Measurements from ENCODE around the gene IL1RAP. TPM values are rescaled to one million over a fixed set of nuclear protein-coding genes. Genes with fewer than 3 reads are reported as not detected.

Gene IL1RAP
- total RNA-seq, 1 donor: 14.8 TPM

DNA sequence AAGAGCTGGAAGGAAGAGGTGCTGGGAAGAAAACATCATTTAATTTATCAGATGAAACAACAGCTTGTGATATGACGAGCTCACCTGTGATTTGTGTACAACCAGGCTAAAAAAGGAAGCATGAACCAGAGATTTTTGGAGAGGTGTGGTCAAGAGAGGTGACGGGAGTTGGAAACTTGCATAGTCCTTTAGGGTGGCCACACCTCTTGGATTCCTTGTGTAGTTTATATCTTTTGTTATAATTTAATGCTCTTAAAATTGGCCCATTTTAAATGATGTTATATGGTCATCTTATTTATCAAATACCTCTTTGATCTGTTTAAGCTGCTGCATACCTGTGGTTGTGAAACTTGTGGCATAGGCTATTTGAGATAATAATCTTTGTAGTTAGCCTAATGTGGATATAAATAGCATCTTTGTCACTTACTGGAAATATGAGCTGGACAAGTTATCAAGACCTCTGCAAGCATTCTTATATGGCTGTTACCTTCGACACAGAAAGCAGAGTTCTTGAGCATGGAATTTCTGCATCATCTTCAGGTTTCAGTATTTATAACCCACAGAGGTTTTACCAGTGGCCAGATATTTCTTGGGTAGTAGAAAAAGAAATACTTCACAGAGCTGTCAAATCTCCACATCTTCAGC lies 49.1 kb downstream of the IL1RAP start:
- no peak for DNase-seq (ENCODE audit: insufficient read length, low spot score, missing footprints)
- Histone ChIP-seq H3K9me3 (ENCODE audit: low read depth, low read length) (no peaks in the 10 kb centered on the region), H3K27ac (ENCODE audit: low read depth, low read length) (no peak overlapping the region), H3K4me2 (ENCODE audit: insufficient read depth, low read length) (no peak overlapping the region), H2AFZ (ENCODE audit: low read length) (no peak overlapping the region), H3K4me3 (ENCODE audit: insufficient read depth, low read length) (no peak overlapping the region), H3K4me1 (ENCODE audit: insufficient read depth, low read length) (peaks cover 12% of the 10 kb centered on the region), H3K79me2 (ENCODE audit: insufficient read depth, low read length) (no peaks in the 10 kb centered on the region), H3K27me3 (ENCODE audit: insufficient read depth, low read length) (no peaks in the 10 kb centered on the region), H3K36me3 (ENCODE audit: insufficient read depth, low read length) (no peaks in the 10 kb centered on the region), H4K20me1 (ENCODE audit: insufficient read depth, low read length) (no peaks in the 10 kb centered on the region)
- TF ChIP-seq, protein P1, sequence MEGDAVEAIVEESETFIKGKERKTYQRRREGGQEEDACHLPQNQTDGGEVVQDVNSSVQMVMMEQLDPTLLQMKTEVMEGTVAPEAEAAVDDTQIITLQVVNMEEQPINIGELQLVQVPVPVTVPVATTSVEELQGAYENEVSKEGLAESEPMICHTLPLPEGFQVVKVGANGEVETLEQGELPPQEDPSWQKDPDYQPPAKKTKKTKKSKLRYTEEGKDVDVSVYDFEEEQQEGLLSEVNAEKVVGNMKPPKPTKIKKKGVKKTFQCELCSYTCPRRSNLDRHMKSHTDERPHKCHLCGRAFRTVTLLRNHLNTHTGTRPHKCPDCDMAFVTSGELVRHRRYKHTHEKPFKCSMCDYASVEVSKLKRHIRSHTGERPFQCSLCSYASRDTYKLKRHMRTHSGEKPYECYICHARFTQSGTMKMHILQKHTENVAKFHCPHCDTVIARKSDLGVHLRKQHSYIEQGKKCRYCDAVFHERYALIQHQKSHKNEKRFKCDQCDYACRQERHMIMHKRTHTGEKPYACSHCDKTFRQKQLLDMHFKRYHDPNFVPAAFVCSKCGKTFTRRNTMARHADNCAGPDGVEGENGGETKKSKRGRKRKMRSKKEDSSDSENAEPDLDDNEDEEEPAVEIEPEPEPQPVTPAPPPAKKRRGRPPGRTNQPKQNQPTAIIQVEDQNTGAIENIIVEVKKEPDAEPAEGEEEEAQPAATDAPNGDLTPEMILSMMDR (IDR thresholded peaks at IDR 0.05; ENCODE audit: extremely low read depth, low read depth, low read length): no peak

DNA sequence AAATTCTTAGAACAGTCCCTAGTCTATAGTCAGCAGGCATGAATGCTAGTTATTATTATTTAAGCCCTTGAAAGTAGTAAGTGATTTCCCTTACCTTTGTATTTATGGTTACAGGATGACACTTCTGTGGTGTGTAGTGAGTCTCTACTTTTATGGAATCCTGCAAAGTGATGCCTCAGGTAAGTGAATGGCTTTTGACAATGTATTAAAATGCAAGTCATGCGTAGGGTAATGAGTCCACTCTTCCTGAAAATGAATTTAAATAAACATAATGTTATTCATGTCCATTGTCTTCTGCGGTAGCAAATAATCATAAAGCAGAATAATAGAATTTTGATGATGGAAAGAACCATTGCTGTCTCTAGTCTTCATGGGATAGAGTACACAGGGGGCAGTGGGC lies 50.3 kb downstream of the IL1RAP start:
- Histone ChIP-seq H3K9me3 (ENCODE audit: low read depth, low read length) (no peaks in the 10 kb centered on the region), H3K27ac (ENCODE audit: low read depth, low read length) (no peak overlapping the region), H3K4me3 (ENCODE audit: insufficient read depth, low read length) (no peak overlapping the region), H4K20me1 (ENCODE audit: insufficient read depth, low read length) (no peaks in the 10 kb centered on the region), H3K27me3 (ENCODE audit: insufficient read depth, low read length) (no peaks in the 10 kb centered on the region), H3K4me2 (ENCODE audit: insufficient read depth, low read length) (no peak overlapping the region), H3K4me1 (ENCODE audit: insufficient read depth, low read length) (peaks cover 12% of the 10 kb centered on the region), H3K36me3 (ENCODE audit: insufficient read depth, low read length) (no peaks in the 10 kb centered on the region), H2AFZ (ENCODE audit: low read length) (no peak overlapping the region), H3K79me2 (ENCODE audit: insufficient read depth, low read length) (no peaks in the 10 kb centered on the region)
- TF ChIP-seq, protein P1 (IDR thresholded peaks at IDR 0.05; ENCODE audit: extremely low read depth, low read depth, low read length): no peak
- no peak for DNase-seq (ENCODE audit: insufficient read length, low spot score, missing footprints)

DNA sequence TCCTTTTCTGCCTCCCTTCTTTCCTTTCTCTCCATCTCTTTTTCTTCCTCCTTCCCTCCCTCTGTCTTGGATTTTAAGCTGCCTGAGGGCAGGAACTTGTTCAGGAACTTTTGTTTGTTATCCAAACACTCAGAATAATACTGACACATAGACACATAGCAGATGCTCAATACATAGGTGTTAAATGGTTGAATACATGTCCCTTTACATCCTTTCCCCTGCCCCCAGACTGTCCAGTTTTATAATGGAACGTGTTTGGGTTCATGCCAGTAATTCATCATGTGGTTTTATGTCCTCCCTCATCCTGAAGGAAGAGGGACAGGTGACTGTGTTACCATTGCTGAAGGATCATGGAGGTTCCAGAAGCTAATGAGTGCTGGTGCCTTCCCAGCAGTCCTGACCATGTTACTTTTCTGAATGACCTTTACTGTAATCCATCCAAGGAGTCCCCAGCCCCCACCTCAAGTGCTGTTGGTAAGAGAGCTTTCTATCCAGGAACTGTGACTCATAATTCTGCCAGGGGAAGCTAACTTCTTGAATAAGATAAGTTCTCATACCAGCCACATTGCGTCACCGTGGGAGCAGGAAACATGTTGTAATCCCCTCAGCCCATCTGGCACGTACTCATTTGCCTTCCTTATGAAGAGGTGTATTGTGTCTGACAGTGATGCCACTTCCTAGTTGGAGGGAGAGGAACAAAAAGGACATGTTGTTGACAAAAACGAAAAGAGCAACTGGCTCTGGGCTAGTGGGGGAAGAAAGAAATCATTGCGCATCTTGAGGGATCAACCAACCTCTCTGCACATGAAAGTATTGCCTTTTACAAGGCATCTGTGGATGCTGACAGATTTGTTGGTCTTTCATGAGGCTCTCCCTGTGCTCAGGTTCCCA lies 52.4 kb downstream of the IL1RAP start:
- TF ChIP-seq, protein P1 (IDR thresholded peaks at IDR 0.05; ENCODE audit: extremely low read depth, low read depth, low read length): no peak
- Histone ChIP-seq H3K4me3 (ENCODE audit: insufficient read depth, low read length) (no peak overlapping the region), H3K9me3 (ENCODE audit: low read depth, low read length) (no peaks in the 10 kb centered on the region), H3K27ac (ENCODE audit: low read depth, low read length) (peak overlapping the region; percentile 82), H2AFZ (ENCODE audit: low read length) (peak overlapping the region; percentile 43), H3K4me2 (ENCODE audit: insufficient read depth, low read length) (peak overlapping the region; percentile 21), H3K36me3 (ENCODE audit: insufficient read depth, low read length) (no peaks in the 10 kb centered on the region), H3K27me3 (ENCODE audit: insufficient read depth, low read length) (no peaks in the 10 kb centered on the region), H3K4me1 (ENCODE audit: insufficient read depth, low read length) (peaks cover 12% of the 10 kb centered on the region), H3K79me2 (ENCODE audit: insufficient read depth, low read length) (no peaks in the 10 kb centered on the region), H4K20me1 (ENCODE audit: insufficient read depth, low read length) (no peaks in the 10 kb centered on the region)
- peak; percentile 86 for DNase-seq (ENCODE audit: insufficient read length, low spot score, missing footprints)

DNA sequence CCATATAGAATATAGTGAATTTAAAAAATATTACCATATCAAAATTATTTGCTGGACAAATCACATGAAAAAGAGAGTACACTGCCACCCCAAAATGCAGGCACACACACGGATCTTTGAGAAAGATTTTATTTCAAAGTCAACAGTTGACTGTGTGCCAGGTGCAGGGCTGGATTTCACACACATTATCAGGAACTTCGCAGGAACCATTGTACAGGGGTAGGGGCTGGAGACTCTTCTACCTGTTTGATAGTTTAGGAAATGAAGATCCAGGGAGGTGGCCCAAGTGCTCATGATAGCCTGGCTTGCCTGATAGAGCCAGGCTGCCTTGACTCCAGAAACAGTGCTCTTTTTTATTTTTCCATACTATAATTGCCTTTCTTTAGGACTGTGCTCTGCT lies 54.2 kb downstream of the IL1RAP start:
- H2AFZ ChIP-seq (ENCODE audit: low read length): no peak overlapping the region
- H3K36me3 ChIP-seq (ENCODE audit: insufficient read depth, low read length): no peaks in the 10 kb centered on the region
- no peaks in the 10 kb centered on the region for H3K79me2 ChIP-seq (ENCODE audit: insufficient read depth, low read length)
- no peak overlapping the region for H3K27ac ChIP-seq (ENCODE audit: low read depth, low read length)
- H3K27me3 ChIP-seq (ENCODE audit: insufficient read depth, low read length): no peaks in the 10 kb centered on the region
- no peak overlapping the region for H3K4me3 ChIP-seq (ENCODE audit: insufficient read depth, low read length)
- H3K4me2 ChIP-seq (ENCODE audit: insufficient read depth, low read length): no peak overlapping the region
- H4K20me1 ChIP-seq (ENCODE audit: insufficient read depth, low read length): no peaks in the 10 kb centered on the region
- H3K4me1 ChIP-seq (ENCODE audit: insufficient read depth, low read length): peaks cover 12% of the 10 kb centered on the region
- TF ChIP-seq, protein P1 (IDR thresholded peaks at IDR 0.05; ENCODE audit: extremely low read depth, low read depth, low read length): no peak
- no peak for DNase-seq (ENCODE audit: insufficient read length, low spot score, missing footprints)
- no peaks in the 10 kb centered on the region for H3K9me3 ChIP-seq (ENCODE audit: low read depth, low read length)

Measured in osteoblast (primary cell).